K562 (cell line): ENCODE measurements around the gene PIGC. TPM values are rescaled to one million over a fixed set of nuclear protein-coding genes. Genes with fewer than 3 reads are reported as not detected.

ENCODE experiments used
- ATAC-seq: fragments of 200-7000 bp; cut with Tn5 transposase; 3 replicates; pipeline ENCODE4 v1.9.1; 2020; ENCODE audit warnings: moderate library complexity
- BruUV-seq: library from RNA; stranded (reverse); fragments of 400-500 nt; replicated peaks from 2 replicates; lab custom pipeline; 2021; lab: Mats Ljungman, UMichigan
- CTCF ChIA-PET: fragments of 300-600 bp; formaldehyde crosslinking; extraction: SDS; loops from one replicate; lab custom pipeline; 2021; ENCODE audit warnings: low intra/inter-chr PET ratio; lab: Yijun Ruan, JAX
- POLR2A ChIA-PET: fragments of 300-600, 350-650 bp; sonication (Branson Sonifier 250); formaldehyde crosslinking; extraction: SDS; loops from one replicate; lab custom pipeline; 2021; ENCODE audit warnings: antibody characterized with exemption, inconsistent platforms; lab: Yijun Ruan, JAX
- DNase-seq, 4 experiments: peaks; one replicate each; pipeline versions ENCODE4 v3.0.0 to v3.0.0-alpha.2; 2011 to 2018; ENCODE audit warnings: low spot score in 3 of 4, mixed read lengths in 3 of 4; ENCODE audit errors: extremely low read depth in 1 of 4
- FAIRE-seq: peaks from 2 replicates; lab custom pipeline; 2011; peaks lifted over from hg19 to GRCh38; lab: Jason Lieb, UNC
- H2AFZ ChIP-seq: 2 replicates; pipeline ENCODE4 v1.6.0; 2011; ENCODE audit warnings: low read depth, low read length, control low read depth, inconsistent platforms
- H3K27ac ChIP-seq: fragments of 200-600 bp; 3 replicates; pipeline ENCODE4 v1.8.0; 2011; ENCODE audit warnings: low read depth, mild to moderate bottlenecking, control low read depth, inconsistent platforms, low read length, moderate library complexity, mixed read lengths; ENCODE audit errors: extremely low read depth
- H3K27me3 ChIP-seq, 2 experiments: fragments of 300-600 bp in 1 of 2; 2 replicates in 1 of 2; 3 replicates in 1 of 2; pipeline versions ENCODE4 v1.6.0 to v1.8.0; 2011; ENCODE audit warnings: inconsistent platforms in 2 of 2, low read length in 2 of 2, mild to moderate bottlenecking in 1 of 2, mixed read lengths in 1 of 2, moderate library complexity in 1 of 2; ENCODE audit not compliant: control insufficient read depth in 2 of 2, insufficient read depth in 2 of 2
- H3K36me3 ChIP-seq: fragments of 300-600 bp; 3 replicates; pipeline ENCODE4 v1.8.0; 2011; ENCODE audit warnings: mild to moderate bottlenecking, low read length, inconsistent platforms; ENCODE audit not compliant: control insufficient read depth, insufficient read depth
- H3K4me1 ChIP-seq, 2 experiments: fragments of 200-600 bp in 1 of 2; replicated peaks in 1 of 2; 2 replicates in 1 of 2; 3 replicates in 1 of 2; pipeline versions ENCODE4 v1.5.1 to v1.8.0; 2011; ENCODE audit warnings: inconsistent platforms in 2 of 2, low read length in 2 of 2, mild to moderate bottlenecking in 1 of 2, mixed read lengths in 1 of 2, moderate library complexity in 1 of 2; ENCODE audit not compliant: control insufficient read depth in 2 of 2, insufficient read depth in 2 of 2
- H3K4me2 ChIP-seq: 2 replicates; pipeline ENCODE4 v1.6.1; 2011; ENCODE audit warnings: low read length, control low read depth, inconsistent platforms, mixed read lengths; ENCODE audit not compliant: insufficient read depth
- H3K4me3 ChIP-seq: fragments of 200-600 bp; sonication (generic), shearing (Covaris generic); 2 replicates; pipeline ENCODE4 v1.5.1; 2016; ENCODE audit warnings: control low read depth, inconsistent platforms
- H3K79me2 ChIP-seq: fragments of 200-600 bp; 3 replicates; pipeline ENCODE4 v1.8.0; 2011; ENCODE audit warnings: low read length, inconsistent platforms; ENCODE audit not compliant: control insufficient read depth, insufficient read depth
- H3K9ac ChIP-seq, 2 experiments: 2 replicates each; pipeline versions ENCODE4 v1.6.0 to v1.6.1; 2011; ENCODE audit warnings: low read depth in 2 of 2, low read length in 2 of 2, control low read depth in 1 of 2, inconsistent platforms in 1 of 2, mild to moderate bottlenecking in 1 of 2, mixed read lengths in 1 of 2; ENCODE audit not compliant: insufficient read depth in 1 of 2
- H3K9me1 ChIP-seq: one replicate; pipeline ENCODE4 v1.6.0; 2011; ENCODE audit warnings: inconsistent platforms, mild to moderate bottlenecking, low read length, moderate library complexity; ENCODE audit not compliant: control insufficient read depth, insufficient read depth
- H3K9me3 ChIP-seq: replicated peaks from 2 replicates; pipeline ENCODE4 v1.5.1; 2011; ENCODE audit warnings: low read depth, low read length, inconsistent platforms; ENCODE audit not compliant: control insufficient read depth, insufficient read depth
- H4K20me1 ChIP-seq: replicated peaks from 2 replicates; pipeline ENCODE4 v1.6.1; 2011; ENCODE audit warnings: low read length, inconsistent platforms, mixed read lengths; ENCODE audit not compliant: control insufficient read depth, insufficient read depth
- CCAR2 ChIP-seq: fragments of 200-400 bp; formaldehyde crosslinking; IDR thresholded peaks from 2 replicates; pipeline ENCODE4 v1.6.1; 2017; ENCODE audit warnings: mild to moderate bottlenecking, low read depth, low read length
- CHD2 ChIP-seq: IDR thresholded peaks from 2 replicates; pipeline ENCODE4 v1.6.1; 2011; ENCODE audit warnings: low read depth, low read length
- HDGF ChIP-seq: fragments of 450-650 bp; IDR thresholded peaks from 2 replicates; pipeline ENCODE4 v1.6.1; 2016
- KAT8 ChIP-seq: fragments of 450-650 bp; IDR thresholded peaks from 2 replicates; pipeline ENCODE4 v1.6.1; 2016; ENCODE audit warnings: low read depth, mild to moderate bottlenecking
- MXI1 ChIP-seq: IDR thresholded peaks from 2 replicates; pipeline ENCODE4 v1.6.1; 2011; ENCODE audit warnings: low read depth, mild to moderate bottlenecking, improper control_type of control experiment, low read length
- NFIC ChIP-seq: fragments of 450-650 bp; IDR thresholded peaks from 2 replicates; pipeline ENCODE4 v1.6.1; 2017; ENCODE audit warnings: mild to moderate bottlenecking, inconsistent platforms
- NFIX ChIP-seq: fragments of 250-450 bp; sonication (Bioruptor Pico); IDR thresholded peaks from 2 replicates; pipeline ENCODE4 v1.4.0; 2020; ENCODE audit warnings: low read depth, mild to moderate bottlenecking, moderate library complexity
- NR1H2 ChIP-seq: sonication (generic); formaldehyde crosslinking; IDR thresholded peaks from 2 replicates; pipeline ENCODE4 v1.4.0; 2020; ENCODE audit warnings: mild to moderate bottlenecking, missing genetic modification reagents
- OTX1 ChIP-seq: fragments of 450-650 bp; formaldehyde crosslinking; IDR thresholded peaks from 2 replicates; pipeline ENCODE4 v1.4.0; 2022; ENCODE audit warnings: mild to moderate bottlenecking
- SREBF1 ChIP-seq: fragments of 150-350 bp; IDR thresholded peaks from 2 replicates; pipeline ENCODE4 v1.6.1; 2014; ENCODE audit warnings: antibody characterized with exemption, low read depth, low read length, borderline replicate concordance
- SRSF9 ChIP-seq: fragments of 200-400 bp; formaldehyde crosslinking; IDR thresholded peaks from 2 replicates; pipeline ENCODE4 v1.6.1; 2017; ENCODE audit warnings: low read depth, low read length, borderline replicate concordance
- ZHX1 ChIP-seq: fragments of 150-350 bp; conservative IDR thresholded peaks from 2 replicates; pipeline ENCODE4 v1.6.1; 2014; ENCODE audit warnings: low read length
- ZNF143 ChIP-seq: sonication (generic); formaldehyde crosslinking; IDR thresholded peaks from 2 replicates; pipeline ENCODE4 v1.9.0; 2022; ENCODE audit warnings: mild to moderate bottlenecking, missing genetic modification reagents
- ZNF449 ChIP-seq: fragments of 250-450 bp; sonication (Bioruptor Pico); IDR thresholded peaks from 2 replicates; pipeline ENCODE4 v1.8.0; 2022; ENCODE audit warnings: moderate library complexity, mild to moderate bottlenecking, inconsistent platforms
- WGBS: fragments of 100-300 bp; shearing (Covaris generic); methylation state at CpG from one replicate; pipeline ENCODE4 v1.1.6; 2016; ENCODE audit warnings: low coverage, mixed read lengths; ENCODE audit not compliant: insufficient coverage; ENCODE audit errors: missing lambda C conversion rate; 5-methylcytosine and 5-hydroxymethylcytosine counted together
- in situ Hi-C: fragments of 300-500 bp; cut with MboI; formaldehyde crosslinking; loops from 4 replicates; pipeline ENCODE4 v1.15.0; 2018; ENCODE audit warnings: inconsistent platforms, mixed read lengths
- intact Hi-C: fragments of 100-400 bp; cut with micrococcal nuclease; formaldehyde crosslinking; loops from 2 replicates; pipeline ENCODE4 v1.14.2; 2022
- polyA plus RNA-seq, 8 experiments: library from polyadenylated mRNA; depleted of rRNA in 4 of 8; stranded (reverse) in 5 of 8; unstranded in 3 of 8; fragments of >200 nt; fragmentation: Nextera tagmentation in 2 of 8; fragmentation: Illumina TruSeq in 1 of 8; extraction: Ambion mirVana in 2 of 8; extraction: Trizol in 1 of 8; gene quantifications; 2 replicates each; pipeline versions ENCODE4 v1.2.1 to v1.2.3, GENCODE V29; 2011 to 2014; ENCODE audit warnings: inconsistent platforms in 1 of 8, missing spikeins in 1 of 8
- total RNA-seq, 7 experiments: library from RNA; depleted of rRNA in 6 of 7; stranded (reverse); fragments of >200 nt in 6 of 7; fragmentation: Illumina TruSeq in 2 of 7; extraction: Trizol in 2 of 7; gene quantifications; 2 replicates each; pipeline versions ENCODE4 v1.2.1 to v1.2.3, GENCODE V29; 2011 to 2021; ENCODE audit warnings: low replicate concordance in 1 of 7

The PIGC gene
- total and polyA plus RNA-seq, 9 of the 15 experiments (the other 6 are each of a cell fraction or from before 2014, with no cell fraction given): 30.5 to 97.9 (median 54.7) TPM

DNA sequence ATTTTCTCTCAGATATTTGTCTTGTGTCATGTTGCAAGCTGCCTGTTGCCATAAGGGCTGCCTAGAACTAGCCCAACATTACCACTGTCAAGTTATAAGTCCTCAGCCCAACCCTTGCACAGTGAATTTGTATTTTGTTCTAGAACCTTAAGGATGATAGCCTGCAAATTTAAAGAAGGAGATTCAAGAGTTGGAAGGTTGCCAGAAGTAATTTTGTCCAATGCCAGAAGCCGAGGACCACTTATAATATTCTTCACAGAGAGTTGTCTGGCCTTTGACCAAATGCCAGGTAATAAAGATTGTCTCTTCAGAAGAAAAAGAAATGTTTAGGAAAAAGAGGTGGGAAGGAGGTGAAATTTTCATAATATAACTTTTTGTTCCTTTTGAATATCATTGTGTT lies 48.6 kb upstream of the PIGC start:
- no peaks in the 10 kb centered on the region for H3K79me2 ChIP-seq
- POLR2A ChIA-PET: interaction anchor here (0.7 to 2.8 kb wide), 2 partner anchors 11 to 15 kb away, joined by 3 to 10 read pairs; no protein-coding TSS in a partner anchor
- no peak overlapping the region for H3K4me3 ChIP-seq
- no peaks in the 10 kb centered on the region for H3K27me3 ChIP-seq
- no peak overlapping the region for H3K9ac ChIP-seq
- H3K9me3 ChIP-seq: no peaks in the 10 kb centered on the region
- TF ChIP-seq NFIX (CRISPR knock-in tag) (peak; percentile 54), SRSF9 (no peak), NFIC (peak; percentile 74)
- WGBS: 19% methylated on average over 1 of the region's 1 CpG
- H3K9me1 ChIP-seq: no peaks in the 10 kb centered on the region
- CTCF ChIA-PET: no interaction called here
- no peak overlapping the region for H3K4me2 ChIP-seq
- H3K36me3 ChIP-seq: no peaks in the 10 kb centered on the region
- DNase-seq (no peak), ATAC-seq (no peak), FAIRE-seq (no peak)
- no peak overlapping the region for H3K27ac ChIP-seq
- H3K4me1 ChIP-seq: peaks cover 0 to 11% of the 10 kb centered on the region in 2 experiments; a peak in 4 of 5 replicates
- in situ Hi-C loops: no loop called here
- intact Hi-C loops: no loop called here
- H4K20me1 ChIP-seq: no peaks in the 10 kb centered on the region
- no peak overlapping the region for H2AFZ ChIP-seq
- BruUV-seq: no TSS peak

DNA sequence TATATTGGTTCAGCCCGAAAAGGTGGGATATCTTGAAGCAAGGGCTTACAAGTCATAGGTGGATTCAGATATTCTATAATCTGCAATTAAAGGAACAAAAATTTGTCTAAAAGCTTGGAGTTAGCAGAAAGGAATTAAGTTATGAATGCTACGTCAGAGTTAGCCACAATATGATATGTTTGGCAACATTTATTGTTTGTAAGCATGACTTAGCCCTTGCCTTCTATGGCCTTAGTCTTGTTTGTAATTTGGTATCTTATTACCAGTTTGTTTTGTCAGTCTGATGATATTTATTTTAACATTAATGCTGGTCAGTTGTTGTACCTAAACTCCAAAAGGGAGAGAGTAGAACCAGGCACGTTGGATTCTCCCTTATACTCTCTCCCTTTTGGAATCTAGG lies 46.0 kb upstream of the PIGC start:
- Histone ChIP-seq H3K79me2 (no peaks in the 10 kb centered on the region), H3K9ac (no peak overlapping the region), H3K4me2 (no peak overlapping the region), H3K9me1 (no peaks in the 10 kb centered on the region), H3K36me3 (no peaks in the 10 kb centered on the region), H4K20me1 (no peaks in the 10 kb centered on the region), H2AFZ (peak overlapping the region; percentile 20; the same call in 1 of the 2 replicates), H3K27me3 (no peaks in the 10 kb centered on the region), H3K4me3 (no peak overlapping the region), H3K4me1 (peaks cover 0 to 17% of the 10 kb centered on the region in 2 experiments; a peak in 3 of 5 replicates), H3K27ac (no peak overlapping the region), H3K9me3 (no peaks in the 10 kb centered on the region)
- intact Hi-C loops (no loop called here), in situ Hi-C loops (no loop called here)
- no peak for ATAC-seq
- ChIA-PET CTCF (no interaction called here), POLR2A (interaction anchor here (0.6 kb wide), 1 partner anchor 9 kb away, joined by 3 read pairs; no protein-coding TSS in a partner anchor)
- DNase-seq: no peak
- 6% methylated on average over 3 of the region's 3 CpGs for WGBS
- no TSS peak for BruUV-seq
- no peak for FAIRE-seq
- TF ChIP-seq NR1H2 (CRISPR knock-in tag) (no peak), CHD2 (no peak), KAT8 (no peak), HDGF (no peak), ZNF143 (CRISPR knock-in tag) (no peak), ZHX1 (no peak), OTX1 (no peak), ZNF449 (no peak), SREBF1 (no peak), CCAR2 (no peak), MXI1 (no peak)
